GM20000 (cell line): ENCODE results near the gene CREBBP.

Source experiments
- DNase-seq: peaks from one replicate; pipeline ENCODE4 v3.0.0; 2012; ENCODE audit warnings: low spot score
- TF ChIP-seq, protein P1 (sequence below): IDR thresholded peaks from 2 replicates; pipeline ENCODE4 v1.5.1; 2012; ENCODE audit warnings: mild to moderate bottlenecking, control low read depth; ENCODE audit errors: extremely low read depth, missing control alignments

Gene CREBBP

GRCh38 chr16:3879258-3879886 lies 1.1 kb downstream of the CREBBP start:
- TF ChIP-seq, protein P1, sequence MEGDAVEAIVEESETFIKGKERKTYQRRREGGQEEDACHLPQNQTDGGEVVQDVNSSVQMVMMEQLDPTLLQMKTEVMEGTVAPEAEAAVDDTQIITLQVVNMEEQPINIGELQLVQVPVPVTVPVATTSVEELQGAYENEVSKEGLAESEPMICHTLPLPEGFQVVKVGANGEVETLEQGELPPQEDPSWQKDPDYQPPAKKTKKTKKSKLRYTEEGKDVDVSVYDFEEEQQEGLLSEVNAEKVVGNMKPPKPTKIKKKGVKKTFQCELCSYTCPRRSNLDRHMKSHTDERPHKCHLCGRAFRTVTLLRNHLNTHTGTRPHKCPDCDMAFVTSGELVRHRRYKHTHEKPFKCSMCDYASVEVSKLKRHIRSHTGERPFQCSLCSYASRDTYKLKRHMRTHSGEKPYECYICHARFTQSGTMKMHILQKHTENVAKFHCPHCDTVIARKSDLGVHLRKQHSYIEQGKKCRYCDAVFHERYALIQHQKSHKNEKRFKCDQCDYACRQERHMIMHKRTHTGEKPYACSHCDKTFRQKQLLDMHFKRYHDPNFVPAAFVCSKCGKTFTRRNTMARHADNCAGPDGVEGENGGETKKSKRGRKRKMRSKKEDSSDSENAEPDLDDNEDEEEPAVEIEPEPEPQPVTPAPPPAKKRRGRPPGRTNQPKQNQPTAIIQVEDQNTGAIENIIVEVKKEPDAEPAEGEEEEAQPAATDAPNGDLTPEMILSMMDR = no peak
- no peak for DNase-seq

DNA sequence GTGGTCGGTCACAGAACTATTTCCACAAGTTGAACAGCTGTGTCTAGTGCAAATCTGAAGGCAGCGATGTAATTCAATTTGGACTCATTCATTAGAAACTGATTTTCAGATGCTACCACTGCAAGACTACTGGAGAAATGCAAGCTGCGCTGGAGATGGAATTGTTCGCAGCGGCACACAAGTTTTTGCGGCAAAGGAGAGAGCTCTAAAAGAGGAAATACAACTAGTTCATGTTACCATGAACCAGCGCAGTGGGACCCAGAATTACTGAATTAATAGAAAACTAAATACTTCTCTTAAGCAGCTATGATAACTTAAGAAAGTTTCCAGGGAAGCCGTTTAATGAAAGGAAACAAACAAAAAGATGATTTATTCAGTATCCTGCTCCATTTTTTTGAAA lies 1.9 kb downstream of the CREBBP start:
- TF ChIP-seq, protein P1 = no peak
- no peak for DNase-seq

DNA sequence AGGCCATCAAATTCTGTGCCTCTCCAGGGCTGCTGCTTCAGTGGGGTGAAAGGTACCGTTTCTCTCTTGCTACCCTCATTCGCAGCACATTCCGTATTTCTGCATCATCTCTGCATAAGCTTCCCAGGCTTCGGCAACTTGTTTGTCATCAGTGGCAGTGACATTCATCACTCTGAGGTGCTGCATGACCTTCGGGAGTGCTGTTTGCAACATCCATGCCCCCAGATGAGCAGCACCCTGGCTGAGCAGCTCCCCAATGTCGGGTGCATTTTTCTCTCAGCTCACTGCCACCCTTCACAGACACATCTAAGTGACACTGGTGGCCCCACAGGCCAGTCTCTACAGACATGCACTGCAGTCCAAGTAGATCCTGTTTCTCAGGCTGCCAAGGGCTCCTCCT lies 3.8 kb downstream of the CREBBP start:
- TF ChIP-seq, protein P1 = no peak
- no peak for DNase-seq

GRCh38 chr16:3876160-3876559 lies 4.4 kb downstream of the CREBBP start:
- DNase-seq = no peak
- TF ChIP-seq, protein P1 = no peak

DNA sequence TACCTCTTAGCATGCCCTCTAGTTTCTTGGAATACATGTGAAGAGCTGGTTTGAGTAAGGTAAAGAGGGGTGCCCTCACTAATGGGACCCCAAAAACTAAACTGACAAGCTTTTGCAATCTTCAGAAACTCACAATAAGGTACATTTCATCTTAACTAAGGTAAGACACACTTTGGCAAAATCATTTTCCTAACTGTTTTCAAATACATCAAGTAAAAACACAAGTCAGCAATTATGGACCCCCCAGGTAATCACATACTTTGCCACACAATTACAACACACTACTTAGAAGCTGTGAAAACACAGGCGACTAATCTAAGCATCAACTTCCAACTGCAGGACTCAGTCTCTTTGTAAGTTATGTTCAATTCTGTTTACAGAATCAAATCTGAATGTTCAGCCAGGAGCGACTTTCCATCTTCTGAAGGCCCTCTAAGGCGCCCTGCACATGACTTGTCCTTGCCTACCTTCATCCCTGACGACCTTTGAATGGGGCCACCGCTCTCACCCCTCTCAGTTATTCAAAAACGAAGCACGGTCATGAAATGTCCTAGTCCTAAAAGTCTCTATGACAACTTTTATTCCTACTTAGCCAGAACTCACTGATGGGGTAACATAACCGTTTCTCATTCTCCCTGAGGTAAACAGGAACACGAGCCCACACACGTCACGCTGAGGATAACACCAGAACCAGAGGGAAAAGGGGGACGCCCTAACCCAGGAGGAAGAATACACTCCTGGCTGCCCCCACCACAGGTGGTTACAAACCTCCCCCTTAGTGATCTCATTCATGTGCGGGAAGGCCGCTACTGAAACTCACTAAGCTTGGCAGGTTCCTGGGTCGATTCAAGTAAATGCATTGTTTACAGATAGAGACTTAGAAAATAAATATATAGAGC lies 5.5 kb downstream of the CREBBP start:
- TF ChIP-seq, protein P1 = no peak
- no peak for DNase-seq

- TF ChIP-seq, protein P1 = no peak
- DNase-seq = no peak
Observed at GRCh38 chr16:3874242-3874641, 6.3 kb downstream of the CREBBP start.

DNA sequence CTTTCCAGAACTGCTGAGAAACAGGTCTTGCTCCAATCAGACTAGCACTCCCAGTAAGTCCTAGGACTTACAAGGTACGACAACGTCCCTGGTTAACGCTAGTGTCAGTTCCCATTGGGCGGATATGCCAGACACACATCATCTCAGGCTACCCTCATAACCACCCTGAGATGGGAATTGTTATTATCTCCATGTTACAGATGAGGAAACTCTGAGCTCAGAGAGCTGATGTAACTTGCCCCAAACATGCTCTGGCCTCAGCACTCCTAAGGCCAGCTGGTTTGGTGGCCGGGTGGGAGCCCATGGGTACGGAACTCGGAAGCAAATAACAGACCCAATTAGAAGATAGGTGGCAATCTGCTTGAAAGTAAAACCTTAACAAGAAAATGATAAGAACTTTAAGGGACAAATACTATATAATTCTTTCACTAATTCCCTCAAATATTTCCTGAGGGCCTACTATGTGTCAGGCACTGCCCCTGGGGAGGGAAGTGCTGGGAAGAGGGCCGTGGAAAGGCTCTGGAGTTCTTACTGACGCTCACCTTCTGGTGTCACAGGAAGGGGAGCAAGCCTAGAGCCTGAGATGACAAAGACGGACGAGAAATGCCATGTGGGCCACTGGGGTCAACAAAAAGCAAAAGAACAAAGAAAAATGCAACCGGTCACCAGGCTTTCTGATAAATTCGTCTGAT lies 6.9 kb downstream of the CREBBP start:
- no peak for DNase-seq
- TF ChIP-seq, protein P1 = no peak
